ENCODE measurements around the gene GPR132.

- TF ChIP-seq CTCF (conservative IDR thresholded peaks at IDR 0.05; ENCODE audit: low read depth in 2 of 2) = no peak
- TF ChIP-seq EZH2 (IDR thresholded peaks at IDR 0.05; ENCODE audit: low read depth, unreplicated experiment) = no peak
- TF ChIP-seq POLR2AphosphoS5 (IDR thresholded peaks at IDR 0.05; ENCODE audit: low read depth) = no peak
- TF ChIP-seq ETS1 (IDR thresholded peaks at IDR 0.05) = no peak
- no peak for TF ChIP-seq REST (IDR thresholded peaks at IDR 0.05; ENCODE audit: unreplicated experiment)
- no peak for TF ChIP-seq ZNF114 (CRISPR knock-in tag; IDR thresholded peaks at IDR 0.05)
- no peak for TF ChIP-seq CREB1 (CRISPR knock-in tag; IDR thresholded peaks at IDR 0.05; ENCODE audit: low read depth)
- no peak for TF ChIP-seq EZH2phosphoT487 (IDR thresholded peaks at IDR 0.05; ENCODE audit: unreplicated experiment)
- TF ChIP-seq ZNF331 (CRISPR knock-in tag; IDR thresholded peaks at IDR 0.05; ENCODE audit: low read depth) = no peak
- TF ChIP-seq JUNB (IDR thresholded peaks at IDR 0.05; ENCODE audit: unreplicated experiment) = no peak
- TF ChIP-seq NANOG (IDR thresholded peaks at IDR 0.05; ENCODE audit: borderline replicate concordance) = no peak
Measured at GRCh38 chr14:105091054-105091516, 25.9 kb upstream of the GPR132 start.
